ENCODE data around the gene ADARB2.

DNA sequence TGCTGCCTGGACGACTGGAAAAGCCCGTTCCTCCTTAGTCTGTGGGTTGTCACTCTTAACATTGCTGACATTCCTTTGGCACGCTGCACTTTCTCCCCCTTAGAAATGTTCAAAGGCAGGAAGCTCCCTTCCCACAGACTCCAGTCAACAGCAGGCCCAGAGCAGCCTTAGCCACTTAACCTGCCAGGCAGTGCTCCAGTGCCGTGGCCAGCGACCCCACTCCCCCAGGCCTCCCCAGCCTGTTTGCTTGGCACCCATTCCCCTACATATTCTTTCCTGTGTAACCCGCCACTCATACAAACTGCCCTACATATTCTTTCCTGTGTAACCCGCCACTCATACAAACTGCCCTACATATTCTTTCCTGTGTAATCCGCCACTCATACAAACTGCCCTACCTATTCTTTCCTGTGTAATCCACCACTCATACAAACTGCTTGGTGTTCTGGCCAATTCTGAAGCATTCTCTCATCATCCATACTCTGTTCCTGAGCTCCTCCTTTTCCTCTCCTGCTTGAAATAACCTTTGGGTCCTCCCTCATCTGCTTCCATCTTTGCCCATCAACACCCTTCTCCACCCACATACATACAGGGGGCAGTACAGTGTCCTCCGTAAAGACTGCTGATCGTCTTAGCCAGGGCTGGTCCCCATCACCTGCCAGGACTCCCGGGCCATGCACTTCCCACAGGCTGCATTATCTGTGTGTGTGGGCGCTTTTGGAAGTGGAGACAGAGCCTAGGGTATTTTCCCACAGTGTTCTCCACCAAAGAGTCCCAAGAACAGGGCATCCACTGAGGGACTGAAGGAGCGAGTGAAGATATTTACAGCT, 57.3 kb downstream of the ADARB2 start:
- no peak for TF ChIP-seq CTCF (tag by site-specific recombination; IDR thresholded peaks at IDR 0.05)
- TF ChIP-seq ZNF501 (tag by site-specific recombination; IDR thresholded peaks at IDR 0.05) = no peak
- no peak for TF ChIP-seq TCF7L2 (IDR thresholded peaks at IDR 0.05; ENCODE audit: borderline replicate concordance, low read depth, low read length)
- TF ChIP-seq, protein P1, sequence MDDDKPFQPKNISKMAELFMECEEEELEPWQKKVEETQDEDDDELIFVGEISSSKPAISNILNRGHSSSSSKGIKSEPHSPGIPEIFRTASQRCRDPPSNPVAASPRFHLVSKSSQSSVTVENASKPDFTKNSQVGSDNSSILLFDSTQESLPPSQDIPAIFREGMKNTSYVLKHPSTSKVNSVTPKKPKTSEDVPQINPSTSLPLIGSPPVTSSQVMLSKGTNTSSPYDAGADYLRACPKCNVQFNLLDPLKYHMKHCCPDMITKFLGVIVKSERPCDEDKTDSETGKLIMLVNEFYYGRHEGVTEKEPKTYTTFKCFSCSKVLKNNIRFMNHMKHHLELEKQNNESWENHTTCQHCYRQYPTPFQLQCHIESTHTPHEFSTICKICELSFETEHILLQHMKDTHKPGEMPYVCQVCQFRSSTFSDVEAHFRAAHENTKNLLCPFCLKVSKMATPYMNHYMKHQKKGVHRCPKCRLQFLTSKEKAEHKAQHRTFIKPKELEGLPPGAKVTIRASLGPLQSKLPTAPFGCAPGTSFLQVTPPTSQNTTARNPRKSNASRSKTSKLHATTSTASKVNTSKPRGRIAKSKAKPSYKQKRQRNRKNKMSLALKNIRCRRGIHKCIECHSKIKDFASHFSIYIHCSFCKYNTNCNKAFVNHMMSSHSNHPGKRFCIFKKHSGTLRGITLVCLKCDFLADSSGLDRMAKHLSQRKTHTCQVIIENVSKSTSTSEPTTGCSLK (tag by site-specific recombination; IDR thresholded peaks at IDR 0.05) = no peak
- TF ChIP-seq, protein P2, sequence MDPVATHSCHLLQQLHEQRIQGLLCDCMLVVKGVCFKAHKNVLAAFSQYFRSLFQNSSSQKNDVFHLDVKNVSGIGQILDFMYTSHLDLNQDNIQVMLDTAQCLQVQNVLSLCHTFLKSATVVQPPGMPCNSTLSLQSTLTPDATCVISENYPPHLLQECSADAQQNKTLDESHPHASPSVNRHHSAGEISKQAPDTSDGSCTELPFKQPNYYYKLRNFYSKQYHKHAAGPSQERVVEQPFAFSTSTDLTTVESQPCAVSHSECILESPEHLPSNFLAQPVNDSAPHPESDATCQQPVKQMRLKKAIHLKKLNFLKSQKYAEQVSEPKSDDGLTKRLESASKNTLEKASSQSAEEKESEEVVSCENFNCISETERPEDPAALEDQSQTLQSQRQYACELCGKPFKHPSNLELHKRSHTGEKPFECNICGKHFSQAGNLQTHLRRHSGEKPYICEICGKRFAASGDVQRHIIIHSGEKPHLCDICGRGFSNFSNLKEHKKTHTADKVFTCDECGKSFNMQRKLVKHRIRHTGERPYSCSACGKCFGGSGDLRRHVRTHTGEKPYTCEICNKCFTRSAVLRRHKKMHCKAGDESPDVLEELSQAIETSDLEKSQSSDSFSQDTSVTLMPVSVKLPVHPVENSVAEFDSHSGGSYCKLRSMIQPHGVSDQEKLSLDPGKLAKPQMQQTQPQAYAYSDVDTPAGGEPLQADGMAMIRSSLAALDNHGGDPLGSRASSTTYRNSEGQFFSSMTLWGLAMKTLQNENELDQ (tag by site-specific recombination; IDR thresholded peaks at IDR 0.05; ENCODE audit: low read depth) = no peak
